H9 (cell line): ENCODE data around the gene SLC22A16. TPM values are rescaled to one million over a fixed set of nuclear protein-coding genes. Genes with fewer than 3 reads are reported as not detected.

Source experiments
- DNase-seq: peaks from one replicate; pipeline ENCODE4 v3.0.0-alpha.2; 2017
- H2AFZ ChIP-seq: one replicate; pipeline ENCODE4 v1.6.1; 2013; ENCODE audit warnings: mild to moderate bottlenecking, low read length, control low read depth, moderate library complexity
- H2AK5ac ChIP-seq: 2 replicates; pipeline ENCODE4 v1.6.1; 2013; ENCODE audit warnings: low read length, control low read depth, mixed read lengths; ENCODE audit not compliant: insufficient read length
- H2BK120ac ChIP-seq: one replicate; pipeline ENCODE4 v1.6.1; 2013; ENCODE audit warnings: low read depth, mild to moderate bottlenecking, low read length, control low read depth, inconsistent platforms; ENCODE audit not compliant: poor library complexity, severe bottlenecking
- H2BK12ac ChIP-seq: 2 replicates; pipeline ENCODE4 v1.6.1; 2013; ENCODE audit warnings: low read length, control low read depth, mixed read lengths, low read depth; ENCODE audit not compliant: insufficient read length
- H2BK15ac ChIP-seq: 2 replicates; pipeline ENCODE4 v1.6.1; 2013; ENCODE audit warnings: low read depth, low read length, control low read depth
- H2BK20ac ChIP-seq: one replicate; pipeline ENCODE4 v1.6.1; 2013; ENCODE audit warnings: low read depth, mild to moderate bottlenecking, low read length, control low read depth, inconsistent platforms; ENCODE audit not compliant: poor library complexity, severe bottlenecking
- H2BK5ac ChIP-seq: 2 replicates; pipeline ENCODE4 v1.6.1; 2013; ENCODE audit warnings: low read length, control low read depth, mixed read lengths; ENCODE audit not compliant: insufficient read length
- H3K14ac ChIP-seq: 2 replicates; pipeline ENCODE4 v1.6.1; 2013; ENCODE audit warnings: low read length, control low read depth; ENCODE audit not compliant: insufficient read depth
- H3K18ac ChIP-seq: 2 replicates; pipeline ENCODE4 v1.6.1; 2013; ENCODE audit warnings: low read depth, mild to moderate bottlenecking, mixed read lengths, low read length, control low read depth; ENCODE audit not compliant: insufficient read length
- H3K23ac ChIP-seq: 2 replicates; pipeline ENCODE4 v1.6.1; 2013; ENCODE audit warnings: low read length, control low read depth, mixed read lengths, low read depth; ENCODE audit not compliant: insufficient read length
- H3K23me2 ChIP-seq: 2 replicates; pipeline ENCODE4 v1.6.1; 2013; ENCODE audit warnings: low read depth, mild to moderate bottlenecking, mixed read lengths, low read length, control low read depth; ENCODE audit not compliant: insufficient read length, poor library complexity, severe bottlenecking
- H3K27ac ChIP-seq: 2 replicates; pipeline ENCODE4 v1.5.1; 2013; ENCODE audit warnings: low read length, control low read depth, mixed read lengths, low read depth; ENCODE audit not compliant: insufficient read length
- H3K27me3 ChIP-seq: 2 replicates; pipeline ENCODE4 v1.6.1; 2013; ENCODE audit warnings: low read length, control low read depth, inconsistent platforms; ENCODE audit not compliant: insufficient read depth
- H3K4ac ChIP-seq: 2 replicates; pipeline ENCODE4 v1.6.1; 2013; ENCODE audit warnings: low read depth, mild to moderate bottlenecking, control low read depth, inconsistent platforms, low read length, moderate library complexity
- H3K4me1 ChIP-seq: 2 replicates; pipeline ENCODE4 v1.6.1; 2013; ENCODE audit warnings: low read length, control low read depth, inconsistent platforms; ENCODE audit not compliant: insufficient read depth
- H3K4me2 ChIP-seq: 2 replicates; pipeline ENCODE4 v1.6.1; 2013; ENCODE audit warnings: low read length, control low read depth, mixed read lengths; ENCODE audit not compliant: insufficient read length, insufficient read depth
- H3K56ac ChIP-seq: 2 replicates; pipeline ENCODE4 v1.6.1; 2013; ENCODE audit warnings: low read depth, mild to moderate bottlenecking, mixed read lengths, low read length, control low read depth; ENCODE audit not compliant: insufficient read length
- H3K79me1 ChIP-seq: 2 replicates; pipeline ENCODE4 v1.6.1; 2013; ENCODE audit warnings: low read depth, mild to moderate bottlenecking, moderate library complexity, low read length, control low read depth, inconsistent platforms; ENCODE audit not compliant: insufficient read depth, poor library complexity, severe bottlenecking
- H3K79me2 ChIP-seq: 2 replicates; pipeline ENCODE4 v1.6.1; 2013; ENCODE audit warnings: low read length, control low read depth, inconsistent platforms; ENCODE audit not compliant: insufficient read depth
- H3K9ac ChIP-seq: 2 replicates; pipeline ENCODE4 v1.6.1; 2013; ENCODE audit warnings: low read length, control low read depth, mixed read lengths; ENCODE audit not compliant: insufficient read length; ENCODE audit errors: extremely low read depth
- H3K9me3 ChIP-seq: one replicate; pipeline ENCODE4 v1.6.1; 2013; ENCODE audit warnings: low read depth, low read length, inconsistent platforms; ENCODE audit not compliant: control insufficient read depth
- H3T11ph ChIP-seq: one replicate; pipeline ENCODE4 v1.6.1; 2013; ENCODE audit warnings: mild to moderate bottlenecking, low read length, control low read depth, inconsistent platforms
- H4K20me1 ChIP-seq: one replicate; pipeline ENCODE4 v1.6.1; 2013; ENCODE audit not compliant: control insufficient read depth, insufficient read length, insufficient read depth
- H4K5ac ChIP-seq: 2 replicates; pipeline ENCODE4 v1.6.1; 2013; ENCODE audit warnings: low read depth, mild to moderate bottlenecking, mixed read lengths, low read length, control low read depth; ENCODE audit not compliant: insufficient read length
- H4K8ac ChIP-seq: replicated peaks from 2 replicates; pipeline ENCODE4 v1.6.1; 2013; ENCODE audit warnings: low read length, control low read depth, mixed read lengths, low read depth; ENCODE audit not compliant: insufficient read length
- H4K91ac ChIP-seq: 2 replicates; pipeline ENCODE4 v1.6.1; 2013; ENCODE audit warnings: low read depth, mild to moderate bottlenecking, moderate library complexity, mixed read lengths, low read length, control low read depth; ENCODE audit not compliant: insufficient read length
- H3K27ac Mint-ChIP-seq, 3 experiments: 2 replicates in 2 of 3; 3 replicates in 1 of 3; pipeline ENCODE4 v1.8.0; 2020 to 2021; ENCODE audit warnings: mixed read lengths in 3 of 3, mild to moderate bottlenecking in 1 of 3, moderate library complexity in 1 of 3
- H3K27me3 Mint-ChIP-seq: 2 replicates; pipeline ENCODE4 v1.8.0; 2021; ENCODE audit warnings: low read depth, mild to moderate bottlenecking, moderate library complexity, mixed read lengths
- H3K36me3 Mint-ChIP-seq, 3 experiments: 2 replicates in 2 of 3; 3 replicates in 1 of 3; pipeline ENCODE4 v1.8.0; 2020 to 2021; ENCODE audit warnings: low read depth in 3 of 3, mixed read lengths in 3 of 3; ENCODE audit not compliant: insufficient read depth in 1 of 3
- H3K4me1 Mint-ChIP-seq, 2 experiments: 2 replicates each; pipeline ENCODE4 v1.8.0; 2020; ENCODE audit warnings: mixed read lengths in 2 of 2
- H3K4me3 Mint-ChIP-seq, 2 experiments: 2 replicates in 1 of 2; 3 replicates in 1 of 2; pipeline ENCODE4 v1.8.0; 2020 to 2021; ENCODE audit warnings: mild to moderate bottlenecking in 2 of 2, mixed read lengths in 2 of 2, moderate library complexity in 1 of 2
- H3K9me3 Mint-ChIP-seq, 2 experiments: 2 replicates in 1 of 2; 3 replicates in 1 of 2; pipeline ENCODE4 v1.8.0; 2020; ENCODE audit warnings: mild to moderate bottlenecking in 2 of 2, mixed read lengths in 2 of 2, moderate library complexity in 1 of 2
- WGBS: extraction: QIAGEN DNeasy Blood & Tissue Kit; methylation state at CpG from one replicate; pipeline ENCODE4 v1.1.7; 2013; ENCODE audit warnings: missing lambda C conversion rate, low lambda C conversion rate, mixed read lengths; ENCODE audit not compliant: insufficient read length; ENCODE audit errors: extremely low coverage; 5-methylcytosine and 5-hydroxymethylcytosine counted together
- total RNA-seq: library from RNA; stranded (reverse); gene quantifications from 2 replicates; pipeline ENCODE4 v1.2.1, GENCODE V29; 2021
- TF ChIP-seq, protein P1 (sequence below): fragments of 200-600 bp; sonication (generic); conservative IDR thresholded peaks from 3 replicates; pipeline ENCODE4 v1.8.0; 2021; ENCODE audit warnings: antibody characterized with exemption, mild to moderate bottlenecking

The SLC22A16 gene
- total RNA-seq, 1 experiment from 2014 or later: not detected

DNA sequence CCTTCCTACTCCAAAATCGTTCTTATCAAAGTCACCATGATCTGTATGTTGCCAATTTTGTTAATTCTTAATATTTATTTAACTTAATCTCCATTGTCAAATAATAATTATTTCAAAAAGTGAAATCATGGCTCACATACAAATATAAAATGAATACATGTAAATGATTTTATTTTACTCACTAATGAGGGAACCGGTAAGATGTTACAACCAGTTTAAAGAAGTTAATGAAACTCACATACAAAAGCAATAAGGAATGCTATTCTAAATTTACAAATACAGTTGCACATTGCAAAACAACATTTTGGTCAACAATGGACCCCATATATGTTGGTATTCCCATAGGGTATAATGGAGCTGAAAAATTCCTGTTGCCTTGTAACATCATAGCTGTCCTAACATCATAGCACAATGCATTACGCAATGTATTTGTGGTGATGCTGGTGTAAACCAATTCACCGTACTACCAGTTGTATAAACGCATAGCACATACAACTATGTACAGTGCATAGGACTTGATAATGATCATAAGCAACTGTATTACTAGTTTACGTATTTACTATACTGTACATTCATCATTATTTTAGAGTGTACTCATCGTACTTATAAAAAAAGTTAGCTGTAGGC lies 6.5 kb upstream of the SLC22A16 start:
- Histone ChIP-seq H3K4ac (no peak overlapping the region), H3K14ac (no peak overlapping the region), H3K23ac (no peak overlapping the region), H2BK15ac (no peak overlapping the region), H2BK12ac (no peak overlapping the region), H3K9ac (no peak overlapping the region), H3T11ph (no peak overlapping the region), H2BK5ac (no peak overlapping the region), H2AFZ (no peak overlapping the region), H3K79me1 (no peaks in the 10 kb centered on the region), H3K27ac (no peak overlapping the region), H3K23me2 (no peaks in the 10 kb centered on the region), H3K79me2 (no peaks in the 10 kb centered on the region), H4K91ac (no peak overlapping the region), H3K4me1 (no peaks in the 10 kb centered on the region), H4K5ac (no peak overlapping the region), H4K20me1 (no peaks in the 10 kb centered on the region), H3K56ac (no peak overlapping the region), H2AK5ac (no peak overlapping the region), H2BK120ac (no peak overlapping the region), H3K4me2 (no peak overlapping the region), H2BK20ac (no peak overlapping the region), H3K9me3 (no peaks in the 10 kb centered on the region), H3K18ac (no peak overlapping the region), H3K27me3 (no peaks in the 10 kb centered on the region), H4K8ac (no peak overlapping the region)
- Mint-ChIP-seq H3K4me1 (no peaks in the 10 kb centered on the region), H3K4me3 (no peak overlapping the region), H3K36me3 (no peaks in the 10 kb centered on the region; a peak in 1 of 7 replicates), H3K9me3 (peaks cover 1 to 10% of the 10 kb centered on the region in 2 experiments; a peak in 2 of 5 replicates), H3K27me3 (no peaks in the 10 kb centered on the region), H3K27ac (no peak overlapping the region)
- WGBS: no CpG with 5 or more reads among the region's 7 CpGs
- TF ChIP-seq, protein P1, sequence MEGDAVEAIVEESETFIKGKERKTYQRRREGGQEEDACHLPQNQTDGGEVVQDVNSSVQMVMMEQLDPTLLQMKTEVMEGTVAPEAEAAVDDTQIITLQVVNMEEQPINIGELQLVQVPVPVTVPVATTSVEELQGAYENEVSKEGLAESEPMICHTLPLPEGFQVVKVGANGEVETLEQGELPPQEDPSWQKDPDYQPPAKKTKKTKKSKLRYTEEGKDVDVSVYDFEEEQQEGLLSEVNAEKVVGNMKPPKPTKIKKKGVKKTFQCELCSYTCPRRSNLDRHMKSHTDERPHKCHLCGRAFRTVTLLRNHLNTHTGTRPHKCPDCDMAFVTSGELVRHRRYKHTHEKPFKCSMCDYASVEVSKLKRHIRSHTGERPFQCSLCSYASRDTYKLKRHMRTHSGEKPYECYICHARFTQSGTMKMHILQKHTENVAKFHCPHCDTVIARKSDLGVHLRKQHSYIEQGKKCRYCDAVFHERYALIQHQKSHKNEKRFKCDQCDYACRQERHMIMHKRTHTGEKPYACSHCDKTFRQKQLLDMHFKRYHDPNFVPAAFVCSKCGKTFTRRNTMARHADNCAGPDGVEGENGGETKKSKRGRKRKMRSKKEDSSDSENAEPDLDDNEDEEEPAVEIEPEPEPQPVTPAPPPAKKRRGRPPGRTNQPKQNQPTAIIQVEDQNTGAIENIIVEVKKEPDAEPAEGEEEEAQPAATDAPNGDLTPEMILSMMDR: no peak
- no peak for DNase-seq
